Fibroblast of skin of back (primary cell): ENCODE results near the gene RAB10. TPM values are rescaled to one million over a fixed set of nuclear protein-coding genes. Genes with fewer than 3 reads are reported as not detected.
"Not testable (repeated sequence)": the region's sequence is repeated elsewhere in the genome, so short reads cannot be mapped to it uniquely, and the experiment has no call there.

Experiments
- DNase-seq: peaks from one replicate; pipeline ENCODE4 v3.0.0-alpha.2; 2013
- polyA plus RNA-seq, 2 experiments: library from polyadenylated mRNA; unstranded; fragments of 120-200 nt; gene quantifications; one replicate each; pipeline ENCODE4 v1.2.1, GENCODE V29; 2013; ENCODE audit not compliant: insufficient read length in 2 of 2

RAB10 gene
- 107 TPM for polyA plus RNA-seq (2013, experiment 1 of 2; ENCODE audit: insufficient read length)
- 95.7 TPM for polyA plus RNA-seq (2013, experiment 2 of 2; ENCODE audit: insufficient read length)

GRCh38 chr2:26033818-26034636 lies at the start of gene RAB10:
TSS of gene RAB10 (plus strand) at chr2:26034084. CDS start at chr2:26034609, 525 bp downstream.
- DNase-seq, result peak; percentile 99

- DNase-seq, result no peak
Measured at GRCh38 chr2:25988134-25988533, 45.8 kb upstream of the RAB10 start.

DNA sequence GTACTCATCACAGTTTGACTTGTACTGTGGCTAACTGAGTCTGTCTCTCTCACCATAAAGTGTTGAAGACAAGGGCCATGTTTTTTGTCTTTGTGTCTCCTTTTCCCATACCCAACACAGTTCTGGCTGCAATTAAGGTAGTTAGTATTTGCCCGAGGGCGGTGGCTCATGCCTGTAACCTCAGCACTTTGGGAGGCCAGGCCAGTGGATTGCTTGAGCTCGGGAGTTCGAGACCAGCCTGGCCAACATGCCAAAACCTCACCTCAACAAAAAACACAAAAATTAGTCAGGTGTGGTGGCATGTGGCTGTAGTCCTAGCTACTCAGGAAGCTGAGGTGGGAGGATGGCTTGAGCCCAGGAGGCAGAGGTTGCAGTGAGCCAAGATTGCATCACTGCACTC lies 44.7 kb upstream of the RAB10 start:
- no peak for DNase-seq

- no peak for DNase-seq
Measured at GRCh38 chr2:25991965-25992364, 41.9 kb upstream of the RAB10 start.

- no peak for DNase-seq
Measured at GRCh38 chr2:25992556-25992955, 41.3 kb upstream of the RAB10 start.

DNA sequence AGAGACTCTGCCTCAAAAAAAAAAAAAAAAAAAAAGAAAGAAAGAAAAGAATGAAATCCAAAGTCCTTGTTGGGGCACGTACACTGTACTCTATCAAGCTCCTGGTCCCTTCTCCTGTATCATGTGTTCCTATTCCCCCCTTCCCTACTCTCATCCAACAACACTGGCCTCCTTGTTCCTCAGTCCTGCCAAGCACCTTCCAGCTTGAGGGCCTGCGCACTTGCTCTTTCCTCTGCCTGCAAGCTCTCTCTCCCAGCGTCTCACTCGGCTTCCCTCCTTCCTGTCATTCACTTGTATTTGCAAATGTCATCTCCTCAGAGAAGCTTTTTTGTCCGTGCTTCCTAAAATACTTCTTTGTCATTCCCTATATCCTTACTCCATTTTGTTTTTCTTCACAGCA lies 40.8 kb upstream of the RAB10 start:
- no peak for DNase-seq

GRCh38 chr2:25994509-25994908 lies 39.4 kb upstream of the RAB10 start:
- no peak for DNase-seq

DNA sequence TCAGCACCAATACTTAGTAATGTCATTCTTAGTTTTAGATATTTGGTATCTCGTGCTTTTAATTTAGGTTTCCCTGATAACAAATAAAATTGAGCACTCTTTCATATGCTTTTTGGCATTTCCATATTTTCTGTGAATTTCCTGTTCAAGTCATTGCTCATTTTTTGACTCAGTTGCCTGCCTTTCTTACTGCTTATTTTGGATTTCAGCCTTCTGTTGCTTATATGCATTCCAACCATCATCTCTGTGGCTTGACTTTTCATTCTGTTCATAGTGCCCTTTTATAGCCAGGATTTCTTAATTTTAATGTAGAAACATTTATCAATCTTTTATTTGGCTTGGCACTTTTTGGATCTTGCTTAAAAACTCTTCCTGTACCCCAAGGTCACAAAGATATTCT lies 37.0 kb upstream of the RAB10 start:
- peak; percentile 41 for DNase-seq

- DNase-seq, result not testable (repeated sequence)
Measured at GRCh38 chr2:25998816-25999383, 35.0 kb upstream of the RAB10 start.

DNA sequence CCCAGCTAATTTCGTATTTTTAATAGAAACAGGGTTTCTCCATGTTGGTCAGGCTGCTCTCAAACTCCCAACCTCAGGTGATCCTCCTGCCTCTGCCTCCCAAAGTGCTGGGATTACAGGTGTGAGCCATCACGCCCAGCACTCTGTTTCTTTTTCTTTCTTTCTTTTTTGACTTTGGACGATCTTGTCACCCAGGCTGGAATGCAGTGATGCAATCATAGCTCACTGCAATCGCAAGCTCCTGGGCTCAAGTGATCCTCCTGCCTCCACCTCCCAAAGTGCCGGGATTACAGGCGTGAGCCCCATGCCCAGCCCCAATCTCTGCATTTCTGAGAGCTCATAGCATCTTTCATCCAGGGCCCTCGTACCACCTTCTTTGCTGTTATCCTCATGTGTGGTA lies 34.5 kb upstream of the RAB10 start:
- not testable (repeated sequence) for DNase-seq

GRCh38 chr2:26000561-26001082 lies 33.3 kb upstream of the RAB10 start:
- no peak for DNase-seq

GRCh38 chr2:26001743-26002351 lies 32.0 kb upstream of the RAB10 start:
- no peak for DNase-seq

- no peak for DNase-seq
Measured at GRCh38 chr2:26002632-26003310, 31.1 kb upstream of the RAB10 start.

DNA sequence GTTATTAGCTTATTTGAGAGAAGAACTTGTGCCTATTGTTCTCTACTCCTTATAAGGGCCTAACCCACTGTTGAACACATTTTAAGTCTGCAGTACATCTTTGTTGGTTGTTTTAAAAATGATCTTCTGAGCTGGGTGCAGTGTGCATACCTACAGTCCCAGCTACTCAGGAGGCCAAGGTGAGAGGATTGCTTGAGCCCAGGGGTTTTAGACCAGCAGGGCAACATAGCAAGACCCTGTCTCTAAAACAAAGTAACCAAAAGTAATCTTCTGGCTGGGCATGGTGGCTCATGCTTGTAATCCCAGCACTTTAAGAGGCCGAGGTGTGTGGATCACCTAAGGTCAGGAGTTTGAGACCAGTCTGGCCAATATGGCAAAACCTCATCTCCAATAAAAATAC lies 25.8 kb upstream of the RAB10 start:
- no peak for DNase-seq

DNA sequence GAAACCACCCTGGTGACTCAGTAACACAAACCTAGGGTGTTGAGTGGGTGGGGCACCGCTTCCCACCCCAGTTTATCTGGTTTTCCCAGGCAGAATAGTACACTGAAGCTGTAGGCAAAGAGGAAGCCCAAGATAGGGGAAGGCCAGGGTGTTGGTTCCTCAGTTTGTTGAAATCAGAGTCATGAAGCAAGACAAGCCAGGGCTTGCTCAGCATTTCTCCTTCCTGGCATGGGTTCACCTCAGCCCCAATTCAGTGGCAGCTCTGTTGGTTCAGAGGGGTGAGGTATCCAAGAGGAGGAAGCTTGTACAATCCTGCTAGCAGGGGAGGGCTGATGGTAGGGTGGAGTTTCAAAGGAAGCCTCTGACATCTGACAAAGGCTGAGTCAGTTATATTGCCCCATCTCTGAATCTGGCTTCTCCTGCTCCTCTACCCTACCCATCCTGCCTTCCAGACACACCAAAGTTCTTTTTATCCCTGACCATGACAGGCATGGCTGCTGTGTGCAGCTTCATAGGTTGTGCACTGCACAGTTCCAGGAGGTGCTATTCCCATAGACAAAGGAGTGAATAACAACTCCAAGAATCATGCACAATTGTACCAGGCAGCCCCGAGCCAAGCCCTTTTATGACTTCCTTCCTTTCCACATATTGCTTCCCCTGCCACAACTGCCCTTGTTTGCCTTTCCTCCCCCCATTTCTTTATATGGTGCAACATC lies 24.9 kb upstream of the RAB10 start:
- peak; percentile 30 for DNase-seq

- no peak for DNase-seq
Measured at GRCh38 chr2:26009567-26009963, 24.3 kb upstream of the RAB10 start.

- no peak for DNase-seq
Measured at GRCh38 chr2:26010943-26011342, 22.9 kb upstream of the RAB10 start.

- no peak for DNase-seq
Measured at GRCh38 chr2:26011609-26011989, 22.3 kb upstream of the RAB10 start.

- peak; percentile 79 for DNase-seq
Measured at GRCh38 chr2:26011990-26012856, 21.7 kb upstream of the RAB10 start.

- DNase-seq, result no peak
Measured at GRCh38 chr2:26013668-26014067, 20.2 kb upstream of the RAB10 start.
